Suprapubic skin (tissue), 4 donors: Measurements from ENCODE around the gene KTI12.

Source experiments
- CTCF ChIP-seq, 2 donors: fragments of 200-600 bp in 1 of 2; fragments of 450-650 bp in 1 of 2; sonication (generic) in 1 of 2; IDR thresholded peaks; one replicate each; pipeline ENCODE4 v1.5.1; 2016 to 2019; ENCODE audit warnings: antibody characterized with exemption in 2 of 2, mild to moderate bottlenecking in 1 of 2, moderate library complexity in 1 of 2
- EP300 ChIP-seq: sonication (generic); formaldehyde crosslinking; IDR thresholded peaks from one replicate; pipeline ENCODE4 v1.6.1; 2017; ENCODE audit warnings: antibody characterized with exemption
- POLR2A ChIP-seq, 2 donors: fragments of 450-650 bp; IDR thresholded peaks; one replicate each; pipeline ENCODE4 v1.6.1; 2017; ENCODE audit warnings: antibody characterized with exemption in 2 of 2, mild to moderate bottlenecking in 2 of 2, moderate library complexity in 2 of 2
- POLR2AphosphoS5 ChIP-seq, 3 donors: sonication (generic); formaldehyde crosslinking; IDR thresholded peaks; one replicate each; pipeline ENCODE4 v1.6.1; 2017; ENCODE audit warnings: antibody characterized with exemption in 3 of 3

DNA sequence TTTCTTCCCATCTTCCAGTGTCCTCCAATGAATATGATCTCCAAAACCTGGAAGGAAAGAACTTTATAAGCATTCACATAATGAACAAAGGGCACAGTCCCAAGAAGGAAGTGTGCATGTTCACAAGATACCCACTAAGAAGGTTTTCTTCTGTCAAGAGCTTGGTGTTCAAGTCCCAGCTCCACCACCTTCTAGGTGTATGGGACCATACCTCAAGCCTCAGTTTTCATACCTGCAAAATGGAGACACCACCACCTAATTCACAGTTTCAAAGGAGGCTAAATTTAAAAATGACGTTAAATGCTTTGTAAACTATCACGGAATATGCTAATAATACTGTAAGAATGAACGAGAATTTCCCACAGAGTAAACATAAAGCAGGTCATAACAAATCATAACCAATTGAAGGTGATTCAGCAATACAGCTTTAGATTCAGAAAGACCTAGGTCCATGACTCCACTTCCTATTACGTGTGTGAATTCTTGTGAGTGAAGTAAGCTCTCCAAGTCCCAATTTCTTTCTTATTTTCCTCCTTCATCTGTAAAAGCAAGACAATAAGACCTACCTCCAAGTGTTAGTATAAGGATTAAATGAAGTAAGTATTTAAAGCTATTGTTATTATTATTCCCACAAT is 8.1 kb upstream of the KTI12 start:
- no peak for TF ChIP-seq EP300
- no peak for TF ChIP-seq CTCF (IDR thresholded peaks at IDR 0.05)
- TF ChIP-seq POLR2A (IDR thresholded peaks at IDR 0.05) = no peak
- TF ChIP-seq POLR2AphosphoS5 (IDR thresholded peaks at IDR 0.05) = no peak
